ENCODE measurements around the gene DXO.
"Not testable (repeated sequence)": the region's sequence is repeated elsewhere in the genome, so short reads cannot be mapped to it uniquely, and the experiment has no call there.

- not testable (repeated sequence) for TF ChIP-seq CTCF, POLR2A (IDR thresholded peaks at IDR 0.05)
Measured at GRCh38 chr6:31980195-31980876, 8.4 kb upstream of the DXO start.

All from heart left ventricle (tissue), 13 donors.